ENCODE results near the gene PCNT. TPM values are rescaled to one million over a fixed set of nuclear protein-coding genes. Genes with fewer than 3 reads are reported as not detected.

Gene PCNT
- total RNA-seq, 1 experiment from 2014 or later, result 39.6 TPM

- H3K4ac ChIP-seq (ENCODE audit: low read depth, low read length), result no peak overlapping the region
- no peak for TF ChIP-seq CTCF (conservative IDR thresholded peaks at IDR 0.05)
- no peak overlapping the region for H2BK12ac ChIP-seq (ENCODE audit: insufficient read length, low read depth, low read length)
- DNase-seq, result no peak
- no peak overlapping the region for H2AFZ ChIP-seq (ENCODE audit: low read length)
- no peak overlapping the region for H3K9ac ChIP-seq (ENCODE audit: extremely low read depth, insufficient read length, low read length)
- H2AK5ac ChIP-seq (ENCODE audit: insufficient read length, low read length), result no peak overlapping the region
- Mint-ChIP-seq H3K27me3 (ENCODE audit: low read depth) (no peaks in the 10 kb centered on the region; the same call in 1 of the 2 replicates), H3K27ac (peak overlapping the region in 1 of 3 experiments; percentile 44; a peak in 2 of 7 replicates), H3K36me3 (ENCODE audit: insufficient read depth in 1 of 3, low read depth in 3 of 3) (peaks cover 22 to 51% (median 50%) of the 10 kb centered on the region in 3 experiments; a peak in 6 of 7 replicates), H3K9me3 (no peaks in the 10 kb centered on the region), H3K4me3 (no peak overlapping the region), H3K4me1 (no peaks in the 10 kb centered on the region)
- H3T11ph ChIP-seq (ENCODE audit: low read length), result no peak overlapping the region
- no peaks in the 10 kb centered on the region for H3K9me3 ChIP-seq (ENCODE audit: control insufficient read depth, low read depth, low read length)
- H2BK120ac ChIP-seq (ENCODE audit: low read depth, low read length, poor library complexity, severe bottlenecking), result no peak overlapping the region
- no peak overlapping the region for H3K14ac ChIP-seq (ENCODE audit: insufficient read depth, low read length)
- H4K20me1 ChIP-seq (ENCODE audit: control insufficient read depth, insufficient read depth, insufficient read length), result no peaks in the 10 kb centered on the region
- no peak overlapping the region for H4K91ac ChIP-seq (ENCODE audit: insufficient read length, low read depth, low read length)
- no peak overlapping the region for H3K27ac ChIP-seq (ENCODE audit: insufficient read length, low read depth, low read length)
- H4K5ac ChIP-seq (ENCODE audit: insufficient read length, low read depth, low read length), result no peak overlapping the region
- H3K23ac ChIP-seq (ENCODE audit: insufficient read length, low read depth, low read length), result no peak overlapping the region
- H3K56ac ChIP-seq (ENCODE audit: insufficient read length, low read depth, low read length), result no peak overlapping the region
- no peak overlapping the region for H2BK5ac ChIP-seq (ENCODE audit: insufficient read length, low read length)
- no peak overlapping the region for H3K4me2 ChIP-seq (ENCODE audit: insufficient read depth, insufficient read length, low read length)
- no peaks in the 10 kb centered on the region for H3K79me2 ChIP-seq (ENCODE audit: insufficient read depth, low read length)
- no peaks in the 10 kb centered on the region for H3K79me1 ChIP-seq (ENCODE audit: insufficient read depth, low read depth, low read length, poor library complexity, severe bottlenecking)
- no peaks in the 10 kb centered on the region for H3K27me3 ChIP-seq (ENCODE audit: insufficient read depth, low read length)
- no peak overlapping the region for H2BK20ac ChIP-seq (ENCODE audit: low read depth, low read length, poor library complexity, severe bottlenecking)
- H4K8ac ChIP-seq (replicated peaks; ENCODE audit: insufficient read length, low read depth, low read length), result no peak overlapping the region
- no peak overlapping the region for H2BK15ac ChIP-seq (ENCODE audit: low read depth, low read length)
- H3K23me2 ChIP-seq (ENCODE audit: insufficient read length, low read depth, low read length, poor library complexity, severe bottlenecking), result no peaks in the 10 kb centered on the region
- no CpG with 5 or more reads among the region's 31 CpGs for WGBS (ENCODE audit: extremely low coverage, insufficient read length, low lambda C conversion rate)
- H3K18ac ChIP-seq (ENCODE audit: insufficient read length, low read depth, low read length), result no peak overlapping the region
- H3K4me1 ChIP-seq (ENCODE audit: insufficient read depth, low read length), result no peaks in the 10 kb centered on the region
Measured at GRCh38 chr21:46429754-46430681, 106.1 kb downstream of the PCNT start.

Measured in H9 (cell line).